Measurements from ENCODE around the gene CD180.

Gene CD180

DNA sequence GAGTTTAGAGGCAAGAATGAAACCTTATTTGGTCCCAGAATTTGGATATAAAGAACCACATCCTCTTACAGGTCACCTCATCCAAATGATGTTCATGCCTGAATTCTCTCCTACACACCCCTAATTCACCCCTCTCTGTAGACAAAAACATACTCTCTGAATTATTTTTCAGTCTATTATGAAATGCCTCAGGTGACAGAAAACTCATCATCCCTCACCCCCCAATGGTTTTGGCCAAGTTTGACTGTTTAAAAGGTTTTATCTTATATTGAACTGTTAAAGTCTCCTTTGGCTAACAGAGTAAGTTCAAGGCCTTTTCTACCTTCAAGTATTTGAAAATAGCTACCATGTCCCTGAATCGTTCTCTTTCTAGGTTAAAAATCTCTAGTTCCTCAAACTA, 2.3 kb upstream of the CD180 start:
- no peak for DNase-seq (ENCODE audit: low read depth in 2 of 2)
- no peak overlapping the region for H3K4me3 ChIP-seq (replicated peaks in 1 of 2; ENCODE audit: low read depth in 2 of 2, low read length in 2 of 2)
- no peak for TF ChIP-seq CTCF (IDR thresholded peaks at IDR 0.05; ENCODE audit: low read depth, low read length)

- DNase-seq (ENCODE audit: low read depth in 2 of 2) = no peak
- no peak for TF ChIP-seq CTCF (IDR thresholded peaks at IDR 0.05; ENCODE audit: low read depth, low read length)
Measured at GRCh38 chr5:67197536-67197935, 937 bp upstream of the CD180 start.

GRCh38 chr5:67195406-67196275, 958 bp downstream of the CD180 start:
- DNase-seq (ENCODE audit: low read depth in 2 of 2) = no peak
- H3K4me3 ChIP-seq (replicated peaks in 1 of 2; ENCODE audit: low read depth in 2 of 2, low read length in 2 of 2) = no peak overlapping the region
- no peak for TF ChIP-seq CTCF (IDR thresholded peaks at IDR 0.05; ENCODE audit: low read depth, low read length)

More at GRCh38 chr5:67197536-67197935, 937 bp upstream of the CD180 start:
- no peak overlapping the region for H3K4me3 ChIP-seq (replicated peaks in 1 of 2; ENCODE audit: low read depth in 2 of 2, low read length in 2 of 2)

DNA sequence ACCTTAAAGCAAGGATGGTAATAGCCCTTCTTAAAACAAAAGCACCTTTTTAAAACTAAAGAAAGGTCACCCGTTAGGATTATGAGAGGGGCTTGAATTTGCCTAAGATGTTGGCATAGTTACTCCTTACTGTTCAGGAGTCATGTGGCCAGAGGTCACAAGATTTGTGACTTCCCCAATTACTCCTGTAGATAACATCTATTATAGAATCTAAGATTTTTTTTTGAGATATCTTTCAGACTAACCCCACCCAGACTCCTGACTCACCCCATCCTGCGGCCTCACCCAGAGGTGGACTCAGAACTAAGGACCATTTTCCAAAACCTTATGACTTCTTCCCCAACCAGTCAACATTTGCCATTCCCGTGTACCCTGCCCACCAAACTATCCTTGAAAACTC, 2.4 kb downstream of the CD180 start:
- TF ChIP-seq CTCF (IDR thresholded peaks at IDR 0.05; ENCODE audit: low read depth, low read length) = no peak
- no peak overlapping the region for H3K4me3 ChIP-seq (replicated peaks in 1 of 2; ENCODE audit: low read depth in 2 of 2, low read length in 2 of 2)
- DNase-seq (ENCODE audit: low read depth in 2 of 2) = no peak

DNA sequence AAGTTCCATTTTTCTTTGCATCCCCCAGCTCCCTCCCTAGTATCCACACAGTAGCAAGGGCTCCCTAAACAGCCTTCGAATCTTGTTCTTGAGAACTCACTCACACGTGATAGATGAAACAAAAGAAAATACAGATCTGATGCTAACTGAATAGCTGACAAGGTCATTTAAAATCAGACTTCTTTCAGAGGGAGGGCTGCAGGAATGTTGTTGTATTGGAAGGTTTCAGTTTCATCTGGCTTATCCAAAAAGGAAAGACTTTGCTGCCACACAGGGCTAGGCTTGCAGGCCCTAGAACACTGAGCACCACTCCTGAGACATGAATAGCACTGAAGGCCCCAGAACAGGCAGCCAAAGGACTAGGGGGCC, 3.2 kb downstream of the CD180 start:
- no peak for TF ChIP-seq CTCF (IDR thresholded peaks at IDR 0.05; ENCODE audit: low read depth, low read length)
- no peak overlapping the region for H3K4me3 ChIP-seq (replicated peaks in 1 of 2; ENCODE audit: low read depth in 2 of 2, low read length in 2 of 2)
- DNase-seq (ENCODE audit: low read depth in 2 of 2) = no peak

DNA sequence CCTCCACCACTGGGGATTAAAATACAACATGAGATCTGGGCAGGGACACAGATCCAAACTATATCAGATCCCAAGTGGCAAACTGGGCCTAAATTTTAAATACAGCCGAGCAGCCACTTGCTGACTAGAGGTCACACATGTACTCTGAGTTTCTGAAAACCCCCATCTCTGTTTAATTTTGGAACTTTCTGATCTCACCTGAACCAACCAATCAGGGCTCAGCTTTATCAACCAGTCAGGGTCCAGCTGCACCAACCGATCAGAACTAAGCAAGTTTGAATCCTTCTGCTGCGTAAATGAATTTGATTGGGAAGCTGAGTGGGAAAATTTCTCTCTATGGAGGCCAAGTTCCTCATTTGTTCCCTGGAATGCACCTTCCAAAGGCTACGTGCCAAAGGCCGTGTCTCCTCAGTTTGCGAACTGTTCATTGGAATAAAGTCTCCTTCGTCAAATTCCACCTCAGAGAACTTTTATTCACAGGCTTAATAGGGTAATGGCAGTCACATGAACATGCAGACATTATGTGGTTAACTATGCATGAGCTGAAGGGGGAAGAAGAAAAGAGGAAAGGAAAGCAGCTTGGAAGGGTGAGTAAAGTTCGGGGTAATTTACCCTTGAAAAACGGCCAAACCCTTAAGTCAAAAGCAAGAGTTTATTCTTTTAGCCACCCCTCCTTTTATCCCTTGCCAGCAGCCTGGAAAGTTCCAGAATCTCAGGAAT, 3.7 kb downstream of the CD180 start:
- no peak for TF ChIP-seq CTCF (IDR thresholded peaks at IDR 0.05; ENCODE audit: low read depth, low read length)
- no peak for DNase-seq (ENCODE audit: low read depth in 2 of 2)
- no peak overlapping the region for H3K4me3 ChIP-seq (replicated peaks in 1 of 2; ENCODE audit: low read depth in 2 of 2, low read length in 2 of 2)

Measured in cardiac fibroblast (primary cell).